Esophagus squamous epithelium (tissue), 5 donors: Measurements from ENCODE around the gene HOXC10. TPM values are rescaled to one million over a fixed set of nuclear protein-coding genes. Genes with fewer than 3 reads are reported as not detected.
A peak's percentile ranks its signal among the peaks of the same experiment; 100 is the strongest.

ENCODE experiments used
- DNase-seq: peaks from one replicate; lab custom pipeline; 2025; lab: John Stamatoyannopoulos, UW
- H3K27ac ChIP-seq, 4 donors: fragments of 200-600 bp; sonication (generic); one replicate each; pipeline ENCODE4 v1.5.1; 2016 to 2019; ENCODE audit warnings: mild to moderate bottlenecking in 1 of 4
- H3K27me3 ChIP-seq, 4 donors: fragments of 200-600 bp; sonication (generic); 1 replicate in 3 of 4; 2 replicates in 1 of 4; pipeline versions ENCODE4 v1.5.1 to v1.6.0; 2017 to 2021; ENCODE audit warnings: antibody characterized with exemption in 1 of 4
- H3K36me3 ChIP-seq, 3 donors: fragments of 200-600 bp; sonication (generic); one replicate each; pipeline ENCODE4 v1.5.1; 2016 to 2019
- H3K4me1 ChIP-seq, 3 donors: fragments of 200-600 bp; sonication (generic); one replicate each; pipeline ENCODE4 v1.5.1; 2017 to 2019
- H3K4me3 ChIP-seq, 4 donors: fragments of 200-600 bp; sonication (generic); 1 replicate in 3 of 4; 2 replicates in 1 of 4; pipeline ENCODE4 v1.5.1; 2016 to 2019; ENCODE audit warnings: mild to moderate bottlenecking in 2 of 4, moderate library complexity in 1 of 4
- H3K9me3 ChIP-seq, 3 donors: fragments of 200-600 bp; sonication (generic); one replicate each; pipeline ENCODE4 v1.5.1; 2016 to 2019
- CTCF ChIP-seq, 6 experiments: fragments of 450-650 bp in 4 of 6; fragments of 200-600 bp in 2 of 6; sonication (generic) in 2 of 6; IDR thresholded peaks; one replicate each; pipeline ENCODE4 v1.5.1; 2016 to 2019; ENCODE audit warnings: antibody characterized with exemption in 6 of 6, mild to moderate bottlenecking in 4 of 6, moderate library complexity in 4 of 6
- POLR2A ChIP-seq, 4 donors: fragments of 450-650 bp; IDR thresholded peaks; one replicate each; pipeline ENCODE4 v1.6.1; 2017; ENCODE audit warnings: antibody characterized with exemption in 4 of 4, mild to moderate bottlenecking in 4 of 4, moderate library complexity in 3 of 4
- WGBS, 2 donors: methylation state at CpG; one replicate each; pipeline ENCODE4 v1.1.5; 2018; 5-methylcytosine and 5-hydroxymethylcytosine counted together
- intact Hi-C: fragments of 100-400 bp; cut with DNase I; formaldehyde crosslinking; loops from one replicate; pipeline ENCODE4 v1.15.0; 2022
- total RNA-seq, 4 donors: library from RNA; depleted of rRNA; stranded (reverse); fragments of >200 nt; gene quantifications; one replicate each; pipeline ENCODE4 v1.1.0, GENCODE V29; 2016
- donor health status: DM: yes; HTN: yes; CAD: no.

Gene HOXC10
- total RNA-seq, 4 donors from 2014 or later, result 0.31 to 1.3 TPM; not detected in 2

- WGBS, 2 donors, result 5 to 7% methylated on average over 18 to 32 of the region's 87 CpGs
- no peaks in the 10 kb centered on the region for H3K36me3 ChIP-seq
- TF ChIP-seq CTCF (IDR thresholded peaks at IDR 0.05) (no peak), POLR2A (IDR thresholded peaks at IDR 0.05) (no peak)
- peak within 1 kb of the TSS in 2 of 4 donors; percentile 37 to 81 for H3K27ac ChIP-seq
- no peaks in the 10 kb centered on the region for H3K9me3 ChIP-seq
- peaks cover 16 to 39% (median 22%) of the 10 kb centered on the region in 3 donors for H3K4me1 ChIP-seq
- H3K4me3 ChIP-seq, result peak within 1 kb of the TSS; percentile 39 to 63 (median 58)
- DNase-seq, result no peak
- H3K27me3 ChIP-seq, result peaks cover 11 to 100% (median 79%) of the 10 kb centered on the region in 4 donors
- intact Hi-C loops, result no loop called here
These were observed 15.5 kb downstream of the HOXC10 start, which contains the start of gene HOXC9 for GRCh38 chr12:54000116-54001114. HOXC9 (plus strand) TSS chr12:54000161; CDS start chr12:54000189, 28 bp downstream.

GRCh38 chr12:54001283-54002187 lies 16.6 kb downstream of the HOXC10 start:
- Histone ChIP-seq H3K27ac (no peak overlapping the region), H3K4me1 (peaks cover 12 to 39% (median 21%) of the 10 kb centered on the region in 3 donors), H3K36me3 (no peaks in the 10 kb centered on the region), H3K9me3 (no peaks in the 10 kb centered on the region), H3K27me3 (peaks cover 15 to 100% (median 78%) of the 10 kb centered on the region in 4 donors), H3K4me3 (no peak overlapping the region)
- intact Hi-C loops, result no loop called here
- TF ChIP-seq CTCF (IDR thresholded peaks at IDR 0.05) (no peak), POLR2A (IDR thresholded peaks at IDR 0.05) (no peak)
- 56 to 66% methylated on average over 7 to 8 of the region's 8 CpGs for WGBS, 2 donors
- no peak for DNase-seq

GRCh38 chr12:54002278-54002914 lies 17.4 kb downstream of the HOXC10 start:
- Histone ChIP-seq H3K4me3 (no peak overlapping the region), H3K27me3 (peaks cover 14 to 100% (median 75%) of the 10 kb centered on the region in 4 donors), H3K27ac (no peak overlapping the region), H3K9me3 (no peaks in the 10 kb centered on the region), H3K4me1 (peaks cover 10 to 34% (median 23%) of the 10 kb centered on the region in 3 donors), H3K36me3 (no peaks in the 10 kb centered on the region)
- intact Hi-C loops, result no loop called here
- WGBS, 2 donors, result 30 to 31% methylated on average over 19 of the region's 19 CpGs
- no peak for DNase-seq
- TF ChIP-seq CTCF (IDR thresholded peaks at IDR 0.05), result no peak
- TF ChIP-seq POLR2A (IDR thresholded peaks at IDR 0.05), result no peak

DNA sequence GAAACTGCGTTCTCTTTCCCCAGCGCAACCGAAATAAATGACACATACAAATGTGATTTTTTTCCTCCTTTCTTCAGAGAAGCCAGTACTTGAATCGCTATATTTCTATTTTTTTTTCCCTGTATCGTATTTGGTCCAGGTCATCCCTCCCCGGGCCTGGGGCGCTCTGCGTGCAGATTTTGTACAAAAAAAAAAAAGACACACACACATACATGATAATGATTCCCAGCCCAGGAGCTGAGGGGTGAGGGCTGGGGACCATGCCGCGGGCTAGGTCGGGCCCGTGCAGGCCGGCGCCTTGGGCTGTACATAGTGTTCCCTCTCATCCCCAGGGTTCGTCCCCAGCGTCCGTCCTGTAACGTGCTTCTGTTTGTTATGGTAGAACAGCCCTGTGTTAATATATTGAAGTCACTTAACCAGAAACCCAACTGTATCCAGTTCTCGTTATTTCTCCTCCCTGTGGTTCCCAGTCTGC lies 18.0 kb downstream of the HOXC10 start:
- H3K4me3 ChIP-seq, result no peak overlapping the region
- no peak for TF ChIP-seq POLR2A (IDR thresholded peaks at IDR 0.05)
- TF ChIP-seq CTCF (IDR thresholded peaks at IDR 0.05), result no peak

More for the DNA sequence above, 18.0 kb downstream of the HOXC10 start:
- DNase-seq, result no peak
- Histone ChIP-seq H3K9me3 (no peaks in the 10 kb centered on the region), H3K4me1 (peaks cover 8 to 33% (median 23%) of the 10 kb centered on the region in 3 donors), H3K36me3 (no peaks in the 10 kb centered on the region), H3K27me3 (peaks cover 9 to 100% (median 73%) of the 10 kb centered on the region in 4 donors), H3K27ac (no peak overlapping the region)
- intact Hi-C loops, result no loop called here
- WGBS, 2 donors, result 45 to 52% methylated on average over 14 to 19 of the region's 19 CpGs
